Measurements from ENCODE around the gene LYL1.

DNA sequence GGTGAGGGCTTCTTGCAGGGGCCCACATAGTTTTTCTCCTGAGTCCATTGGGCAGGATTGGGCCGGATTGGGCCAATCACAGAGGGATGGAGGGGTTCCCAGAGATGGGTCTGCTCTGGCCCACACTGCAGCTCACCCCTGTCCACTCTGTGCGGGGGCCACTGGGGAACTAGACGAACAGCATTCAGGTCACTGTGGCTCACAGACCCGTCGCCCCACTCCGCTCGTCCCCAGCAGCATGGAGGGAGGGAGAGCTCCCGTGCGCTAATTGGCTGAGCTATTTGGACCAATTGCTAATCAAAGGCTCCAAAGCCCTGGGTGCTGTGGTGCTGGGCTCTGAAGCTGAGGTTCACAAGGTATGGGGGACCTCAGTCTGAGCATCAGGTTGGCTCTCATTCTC, 26.7 kb upstream of the LYL1 start:
- TF ChIP-seq JUN (CRISPR knock-in tag; IDR thresholded peaks at IDR 0.05): no peak
- TF ChIP-seq ZKSCAN8 (CRISPR knock-in tag; IDR thresholded peaks at IDR 0.05; ENCODE audit: borderline replicate concordance): no peak
- no peak for TF ChIP-seq ZNF709 (CRISPR knock-in tag; IDR thresholded peaks at IDR 0.05)
- TF ChIP-seq, protein P1, sequence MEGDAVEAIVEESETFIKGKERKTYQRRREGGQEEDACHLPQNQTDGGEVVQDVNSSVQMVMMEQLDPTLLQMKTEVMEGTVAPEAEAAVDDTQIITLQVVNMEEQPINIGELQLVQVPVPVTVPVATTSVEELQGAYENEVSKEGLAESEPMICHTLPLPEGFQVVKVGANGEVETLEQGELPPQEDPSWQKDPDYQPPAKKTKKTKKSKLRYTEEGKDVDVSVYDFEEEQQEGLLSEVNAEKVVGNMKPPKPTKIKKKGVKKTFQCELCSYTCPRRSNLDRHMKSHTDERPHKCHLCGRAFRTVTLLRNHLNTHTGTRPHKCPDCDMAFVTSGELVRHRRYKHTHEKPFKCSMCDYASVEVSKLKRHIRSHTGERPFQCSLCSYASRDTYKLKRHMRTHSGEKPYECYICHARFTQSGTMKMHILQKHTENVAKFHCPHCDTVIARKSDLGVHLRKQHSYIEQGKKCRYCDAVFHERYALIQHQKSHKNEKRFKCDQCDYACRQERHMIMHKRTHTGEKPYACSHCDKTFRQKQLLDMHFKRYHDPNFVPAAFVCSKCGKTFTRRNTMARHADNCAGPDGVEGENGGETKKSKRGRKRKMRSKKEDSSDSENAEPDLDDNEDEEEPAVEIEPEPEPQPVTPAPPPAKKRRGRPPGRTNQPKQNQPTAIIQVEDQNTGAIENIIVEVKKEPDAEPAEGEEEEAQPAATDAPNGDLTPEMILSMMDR (CRISPR knock-in tag; IDR thresholded peaks at IDR 0.05): no peak
- TF ChIP-seq ZBTB8A (CRISPR knock-in tag; IDR thresholded peaks at IDR 0.05; ENCODE audit: borderline replicate concordance, low read depth): no peak
